Gastroesophageal sphincter (tissue), 4 donors: Measurements from ENCODE around the gene TMEM37. TPM values are rescaled to one million over a fixed set of nuclear protein-coding genes. Genes with fewer than 3 reads are reported as not detected.

Experiments
- ATAC-seq: fragments of 150-250 bp; one replicate; pipeline ENCODE4 v1.9.1; 2016; ENCODE audit warnings: mild to moderate bottlenecking, moderate library complexity
- H3K27ac ChIP-seq, 4 donors: fragments of 200-600 bp; sonication (generic) in 3 of 4; 1 replicate in 3 of 4; 2 replicates in 1 of 4; pipeline ENCODE4 v1.5.1; 2016 to 2019
- H3K27me3 ChIP-seq: fragments of 200-600 bp; sonication (generic); one replicate; pipeline ENCODE4 v1.5.1; 2019
- H3K36me3 ChIP-seq, 2 donors: fragments of 200-600 bp; sonication (generic); one replicate each; pipeline ENCODE4 v1.5.1; 2019; ENCODE audit warnings: control low read depth in 1 of 2
- H3K4me1 ChIP-seq, 3 donors: fragments of 200-600 bp; sonication (generic); 1 replicate in 2 of 3; 2 replicates in 1 of 3; pipeline ENCODE4 v1.5.1; 2016 to 2019; ENCODE audit warnings: control low read depth in 2 of 3
- H3K4me3 ChIP-seq, 2 donors: fragments of 200-600 bp; sonication (generic); one replicate each; pipeline ENCODE4 v1.5.1; 2019; ENCODE audit warnings: mild to moderate bottlenecking in 1 of 2, moderate library complexity in 1 of 2
- H3K9me3 ChIP-seq, 3 donors: fragments of 200-600 bp; sonication (generic); one replicate each; pipeline ENCODE4 v1.5.1; 2017 to 2019; ENCODE audit warnings: control low read depth in 2 of 3
- EP300 ChIP-seq: sonication (generic); formaldehyde crosslinking; IDR thresholded peaks from one replicate; pipeline ENCODE4 v1.6.1; 2017; ENCODE audit warnings: antibody characterized with exemption, mild to moderate bottlenecking
- POLR2A ChIP-seq, 2 donors: fragments of 450-650 bp; IDR thresholded peaks; one replicate each; pipeline ENCODE4 v1.6.1; 2017; ENCODE audit warnings: antibody characterized with exemption in 2 of 2, mild to moderate bottlenecking in 2 of 2, moderate library complexity in 1 of 2
- POLR2AphosphoS5 ChIP-seq: sonication (generic); formaldehyde crosslinking; IDR thresholded peaks from one replicate; pipeline ENCODE4 v1.6.1; 2017; ENCODE audit warnings: antibody characterized with exemption
- WGBS, 2 donors: methylation state at CpG; one replicate each; pipeline ENCODE4 v1.1.5; 2018; ENCODE audit warnings: low coverage in 1 of 2; 5-methylcytosine and 5-hydroxymethylcytosine counted together
- total RNA-seq, 4 donors: library from RNA; depleted of rRNA; stranded (reverse); fragments of >200 nt; gene quantifications; one replicate each; pipeline ENCODE4 v1.1.0, GENCODE V29; 2016
- TF ChIP-seq, protein P1 (sequence below), 4 experiments: fragments of 200-600 bp in 2 of 4; fragments of 450-650 bp in 2 of 4; sonication (generic) in 1 of 4; IDR thresholded peaks; one replicate each; pipeline ENCODE4 v1.5.1; 2017 to 2019; ENCODE audit warnings: antibody characterized with exemption in 4 of 4, mild to moderate bottlenecking in 2 of 4, moderate library complexity in 2 of 4

Gene TMEM37, protein sequence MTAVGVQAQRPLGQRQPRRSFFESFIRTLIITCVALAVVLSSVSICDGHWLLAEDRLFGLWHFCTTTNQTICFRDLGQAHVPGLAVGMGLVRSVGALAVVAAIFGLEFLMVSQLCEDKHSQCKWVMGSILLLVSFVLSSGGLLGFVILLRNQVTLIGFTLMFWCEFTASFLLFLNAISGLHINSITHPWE
- 1 to 10 TPM in 3 of 4 donors, not detected in 1; 3.0 to 8.1 (median 5.2) TPM for total RNA-seq

DNA sequence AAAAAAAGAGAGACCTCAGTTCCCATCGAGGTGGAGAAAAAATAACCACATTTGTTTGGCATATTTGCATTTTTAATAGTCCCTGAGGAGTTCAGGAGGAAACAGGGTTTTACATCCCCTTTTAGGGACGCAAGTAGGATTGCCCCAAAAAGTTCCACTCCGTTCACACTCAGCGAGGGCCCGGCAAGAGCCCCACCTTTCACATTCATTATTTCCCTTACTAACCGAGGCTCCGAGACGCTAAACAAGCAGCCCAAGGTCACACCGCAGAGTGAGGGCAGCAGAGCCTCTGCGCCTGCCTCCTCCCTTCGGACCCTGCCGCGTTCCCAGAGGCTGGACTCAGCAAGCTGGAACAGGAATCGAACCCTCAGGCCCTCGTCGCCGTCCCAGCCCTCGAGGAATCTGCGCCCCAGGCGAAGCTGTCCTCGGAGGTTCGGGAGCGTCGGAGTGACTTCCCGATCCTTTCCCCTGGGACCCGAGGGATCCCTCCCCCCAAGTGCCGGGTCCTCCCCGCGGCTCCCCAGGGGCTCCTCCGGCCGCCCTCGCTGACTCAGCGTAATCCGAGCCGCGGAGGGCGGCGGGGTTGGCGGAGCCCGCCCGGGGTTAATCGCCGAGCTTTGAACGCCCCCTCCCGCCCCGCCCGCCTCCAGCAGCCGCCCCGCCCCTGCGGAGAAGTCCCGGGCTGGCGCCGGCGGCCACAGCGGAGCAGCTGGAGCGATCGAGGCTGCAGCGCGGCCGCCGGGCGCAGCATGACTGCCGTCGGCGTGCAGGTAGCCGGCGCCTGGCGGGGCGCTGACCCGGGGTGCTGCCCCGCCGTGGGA, at the start of gene TMEM37:
Gene TMEM37 (plus strand): TSS at position 700 of the 821 bp plus-strand sequence. CDS start 50 bp downstream, at position 750.
- peak; percentile 73 for ATAC-seq
- Histone ChIP-seq H3K9me3 (no peaks in the 10 kb centered on the region), H3K4me1 (peaks cover 0 to 24% (median 8%) of the 10 kb centered on the region in 3 donors), H3K27me3 (no peaks in the 10 kb centered on the region), H3K36me3 (no peaks in the 10 kb centered on the region), H3K4me3 (peak within 1 kb of the TSS; percentile 45 to 53), H3K27ac (peak within 1 kb of the TSS in 3 of 4 donors; percentile 11 to 72 (median 40))
- 40% methylated on average over 1 to 2 of the region's 72 CpGs for WGBS, 2 donors
- no peak for TF ChIP-seq POLR2AphosphoS5
- TF ChIP-seq, protein P1, sequence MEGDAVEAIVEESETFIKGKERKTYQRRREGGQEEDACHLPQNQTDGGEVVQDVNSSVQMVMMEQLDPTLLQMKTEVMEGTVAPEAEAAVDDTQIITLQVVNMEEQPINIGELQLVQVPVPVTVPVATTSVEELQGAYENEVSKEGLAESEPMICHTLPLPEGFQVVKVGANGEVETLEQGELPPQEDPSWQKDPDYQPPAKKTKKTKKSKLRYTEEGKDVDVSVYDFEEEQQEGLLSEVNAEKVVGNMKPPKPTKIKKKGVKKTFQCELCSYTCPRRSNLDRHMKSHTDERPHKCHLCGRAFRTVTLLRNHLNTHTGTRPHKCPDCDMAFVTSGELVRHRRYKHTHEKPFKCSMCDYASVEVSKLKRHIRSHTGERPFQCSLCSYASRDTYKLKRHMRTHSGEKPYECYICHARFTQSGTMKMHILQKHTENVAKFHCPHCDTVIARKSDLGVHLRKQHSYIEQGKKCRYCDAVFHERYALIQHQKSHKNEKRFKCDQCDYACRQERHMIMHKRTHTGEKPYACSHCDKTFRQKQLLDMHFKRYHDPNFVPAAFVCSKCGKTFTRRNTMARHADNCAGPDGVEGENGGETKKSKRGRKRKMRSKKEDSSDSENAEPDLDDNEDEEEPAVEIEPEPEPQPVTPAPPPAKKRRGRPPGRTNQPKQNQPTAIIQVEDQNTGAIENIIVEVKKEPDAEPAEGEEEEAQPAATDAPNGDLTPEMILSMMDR (IDR thresholded peaks at IDR 0.05) = peak in 1 of 4 experiments; percentile 20

DNA sequence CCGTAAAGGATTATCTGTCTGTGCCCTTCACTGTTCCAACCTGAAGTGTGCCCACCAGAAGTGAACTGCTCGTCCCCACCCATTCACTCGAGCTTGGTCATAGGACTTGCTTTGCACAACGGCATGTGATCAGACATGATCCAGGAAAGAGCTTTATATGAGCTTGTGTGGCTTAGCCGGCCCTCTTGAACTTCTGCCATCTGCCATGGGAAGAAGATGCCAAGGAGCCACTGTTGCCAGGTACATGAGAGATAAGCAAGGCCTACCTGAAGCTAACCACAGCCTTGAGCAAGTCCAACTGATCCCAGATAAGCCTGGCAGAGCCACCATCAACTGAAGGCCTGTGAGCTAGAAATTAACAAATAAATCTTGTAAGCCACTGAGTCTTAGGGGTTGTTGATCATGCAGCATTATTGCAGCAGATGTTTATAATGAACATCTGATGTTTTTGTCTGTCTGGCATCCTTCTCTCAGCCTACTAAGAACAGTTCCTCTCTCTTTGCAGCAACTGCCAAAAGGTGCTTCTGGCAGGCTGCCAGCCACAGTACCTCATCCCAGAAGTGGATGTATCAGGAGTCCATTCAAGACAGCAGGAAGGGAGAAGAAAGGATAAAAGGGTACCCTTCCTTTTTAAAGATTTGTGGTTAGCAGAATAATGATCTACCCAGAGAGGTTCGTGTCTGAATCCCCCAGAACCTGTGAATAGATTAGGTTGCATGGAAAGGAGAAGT, 48.1 kb upstream of the TMEM37 start:
- WGBS, 2 donors = 71 to 83% methylated on average over 1 to 4 of the region's 6 CpGs
- no peak overlapping the region for H3K4me3 ChIP-seq
- no peak overlapping the region for H3K27ac ChIP-seq
- H3K4me1 ChIP-seq = peaks cover 0 to 15% (median 0%) of the 10 kb centered on the region in 3 donors
- H3K27me3 ChIP-seq = no peaks in the 10 kb centered on the region
- ATAC-seq = no peak
- H3K36me3 ChIP-seq = no peaks in the 10 kb centered on the region
- H3K9me3 ChIP-seq = no peaks in the 10 kb centered on the region
- no peak for TF ChIP-seq POLR2A (IDR thresholded peaks at IDR 0.05)
- TF ChIP-seq, protein P1 (IDR thresholded peaks at IDR 0.05) = no peak
- no peak for TF ChIP-seq POLR2AphosphoS5
- TF ChIP-seq EP300 = no peak

DNA sequence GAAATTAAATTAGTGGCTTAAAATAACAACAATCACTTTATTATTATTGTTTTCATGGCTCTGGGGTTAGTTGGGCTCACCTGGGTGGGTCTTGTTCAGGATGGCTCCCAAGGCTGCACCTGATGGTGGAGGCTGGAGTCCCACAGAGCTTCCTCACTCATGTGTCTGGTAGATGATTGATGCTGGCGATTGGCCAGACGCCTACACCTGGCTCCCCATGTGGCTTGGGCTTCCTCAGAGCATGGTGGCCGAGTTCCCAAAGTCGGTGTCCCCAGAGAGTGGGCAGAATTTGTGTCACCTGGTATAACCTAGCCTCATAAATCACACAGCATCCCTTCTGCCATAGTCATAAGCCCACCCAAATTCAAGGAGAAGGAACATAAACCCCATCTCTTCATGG, 46.7 kb upstream of the TMEM37 start:
- WGBS, 2 donors = 88% methylated on average over 4 of the region's 4 CpGs; no CpG with 5 or more reads in 1 of the 2 donors
- no peak overlapping the region for H3K27ac ChIP-seq
- no peaks in the 10 kb centered on the region for H3K27me3 ChIP-seq
- no peak for ATAC-seq
- H3K36me3 ChIP-seq = no peaks in the 10 kb centered on the region
- H3K9me3 ChIP-seq = no peaks in the 10 kb centered on the region
- TF ChIP-seq, protein P1 (IDR thresholded peaks at IDR 0.05) = no peak
- no peak overlapping the region for H3K4me3 ChIP-seq
- H3K4me1 ChIP-seq = peaks cover 0 to 26% (median 0%) of the 10 kb centered on the region in 3 donors

DNA sequence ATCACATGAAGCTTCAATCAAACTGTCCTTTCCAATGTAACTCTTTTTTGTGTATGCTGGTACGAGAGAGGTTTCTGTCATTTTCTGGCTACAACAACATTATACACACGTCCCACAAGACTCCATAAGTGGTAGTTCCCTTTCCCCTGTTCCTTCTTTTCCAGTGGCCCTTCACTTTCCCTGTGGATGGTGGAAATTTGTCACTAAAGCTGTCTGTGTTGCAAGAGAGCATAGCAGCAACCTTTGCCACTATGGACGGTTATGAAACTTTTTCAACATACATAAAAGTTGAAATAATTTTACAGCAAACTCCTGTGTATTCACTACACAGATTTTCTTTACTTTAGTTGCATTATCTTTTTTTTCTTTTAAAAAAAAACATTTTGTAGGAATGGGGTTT, 46.2 kb upstream of the TMEM37 start:
- no peaks in the 10 kb centered on the region for H3K27me3 ChIP-seq
- no peaks in the 10 kb centered on the region for H3K36me3 ChIP-seq
- no peaks in the 10 kb centered on the region for H3K9me3 ChIP-seq
- TF ChIP-seq POLR2A (IDR thresholded peaks at IDR 0.05) (no peak), EP300 (no peak), POLR2AphosphoS5 (no peak)
- H3K27ac ChIP-seq = no peak overlapping the region
- H3K4me1 ChIP-seq = peaks cover 0 to 30% (median 0%) of the 10 kb centered on the region in 3 donors
- 85% methylated on average over 3 of the region's 3 CpGs; no CpG with 5 or more reads in 1 of the 2 donors for WGBS, 2 donors
- no peak overlapping the region for H3K4me3 ChIP-seq
- no peak for ATAC-seq

DNA sequence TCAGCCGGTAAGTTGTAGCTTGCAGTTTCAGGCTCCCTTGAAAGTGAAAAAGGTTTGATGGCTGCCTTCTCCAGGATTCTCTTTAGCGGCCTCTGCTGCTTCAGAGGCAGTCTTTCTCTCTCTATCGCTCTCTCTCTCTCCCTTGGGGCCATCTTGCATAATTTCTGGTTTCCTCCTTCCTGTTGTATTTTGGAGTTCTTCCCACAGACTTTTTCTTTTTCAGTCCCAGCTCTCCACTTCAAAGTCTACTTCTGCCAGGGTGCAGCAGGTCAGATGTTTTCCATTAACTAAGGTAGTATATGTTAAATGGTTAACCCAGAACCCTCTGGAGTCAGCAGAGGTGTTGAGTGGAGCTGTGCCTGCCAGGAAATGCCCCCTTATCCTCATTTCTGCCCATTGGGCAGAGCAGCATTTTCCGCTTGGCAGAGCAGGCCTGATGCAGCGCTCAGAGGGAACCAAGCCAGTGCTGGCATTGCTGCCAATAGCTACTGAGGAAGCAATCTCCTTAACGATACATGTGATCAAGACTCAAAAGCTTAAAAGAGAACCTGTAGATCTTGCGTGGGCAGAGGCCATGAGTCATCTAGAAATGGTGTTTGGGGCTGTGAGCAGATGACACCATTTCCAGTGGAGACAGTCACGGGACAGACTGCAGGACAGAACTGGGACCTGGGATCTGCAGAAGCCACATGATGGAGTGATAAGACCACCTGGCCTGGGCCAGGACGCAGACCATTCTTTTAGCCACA, 44.1 kb upstream of the TMEM37 start:
- H3K36me3 ChIP-seq = no peaks in the 10 kb centered on the region
- 55 to 57% methylated on average over 6 to 7 of the region's 9 CpGs for WGBS, 2 donors
- H3K27me3 ChIP-seq = no peaks in the 10 kb centered on the region
- peak; percentile 76 for ATAC-seq
- H3K4me3 ChIP-seq = no peak overlapping the region
- TF ChIP-seq, protein P1 (IDR thresholded peaks at IDR 0.05) = no peak
- no peaks in the 10 kb centered on the region for H3K9me3 ChIP-seq
- peak overlapping the region in 2 of 4 donors; percentile 14 to 20 for H3K27ac ChIP-seq
- H3K4me1 ChIP-seq = peaks cover 0 to 30% (median 0%) of the 10 kb centered on the region in 3 donors
